H1 (cell line): ENCODE results near the gene STEAP2. TPM values are rescaled to one million over a fixed set of nuclear protein-coding genes. Genes with fewer than 3 reads are reported as not detected.

ENCODE experiments used
- CTCF ChIA-PET: fragments of 300-600 bp; sonication (Branson Sonifier 250); formaldehyde crosslinking; loops from one replicate; lab custom pipeline; 2021; ENCODE audit not compliant: partially characterized antibody; lab: Charles Lee
- POLR2A ChIA-PET: fragments of 300-600 bp; sonication (Branson Sonifier 250); formaldehyde crosslinking; loops from one replicate; lab custom pipeline; 2021; ENCODE audit warnings: inconsistent platforms; ENCODE audit not compliant: partially characterized antibody; lab: Charles Lee
- DNase-seq, 2 experiments: peaks; one replicate each; pipeline versions ENCODE4 v3.0.0 to v3.0.0-alpha.2; 2010 to 2022; ENCODE audit warnings: low spot score in 2 of 2, low read depth in 1 of 2, mixed read lengths in 1 of 2
- FAIRE-seq: peaks from 2 replicates; lab custom pipeline; 2011; peaks lifted over from hg19 to GRCh38; lab: Jason Lieb, UNC
- H2AFZ ChIP-seq: 2 replicates; pipeline ENCODE4 v1.8.1; 2012; ENCODE audit warnings: low read length, inconsistent platforms
- H2AK5ac ChIP-seq: 2 replicates; pipeline ENCODE4 v1.6.1; 2013; ENCODE audit warnings: low read depth, low read length
- H2BK120ac ChIP-seq: replicated peaks from 2 replicates; pipeline ENCODE3; 2013; ENCODE audit warnings: low read depth, low read length, inconsistent platforms
- H2BK12ac ChIP-seq: 2 replicates; pipeline ENCODE4 v1.6.1; 2013; ENCODE audit warnings: low read depth, low read length
- H2BK15ac ChIP-seq: 2 replicates; pipeline ENCODE4 v1.6.1; 2013; ENCODE audit warnings: low read length
- H2BK20ac ChIP-seq: 2 replicates; pipeline ENCODE4 v1.6.1; 2013; ENCODE audit warnings: low read length
- H2BK5ac ChIP-seq: 2 replicates; pipeline ENCODE4 v1.6.1; 2013; ENCODE audit warnings: low read depth, low read length
- H3K14ac ChIP-seq: 2 replicates; pipeline ENCODE4 v1.6.1; 2013; ENCODE audit warnings: inconsistent platforms; ENCODE audit not compliant: insufficient read length
- H3K18ac ChIP-seq: 2 replicates; pipeline ENCODE4 v1.6.1; 2013; ENCODE audit warnings: low read length; ENCODE audit errors: extremely low read depth
- H3K23ac ChIP-seq: 2 replicates; pipeline ENCODE4 v1.6.1; 2013; ENCODE audit warnings: inconsistent platforms; ENCODE audit not compliant: insufficient read length
- H3K23me2 ChIP-seq: 2 replicates; pipeline ENCODE4 v1.6.1; 2013; ENCODE audit warnings: low read depth, low read length
- H3K27ac ChIP-seq: 2 replicates; pipeline ENCODE4 v1.6.1; 2011; ENCODE audit warnings: low read depth, low read length, inconsistent platforms
- H3K27me3 ChIP-seq, 4 experiments: replicated peaks in 1 of 4; 1 replicate in 1 of 4; 2 replicates in 3 of 4; pipeline versions ENCODE4 v1.6.1 to v1.8.1; 2011 to 2013; ENCODE audit warnings: low read length in 3 of 4, mild to moderate bottlenecking in 3 of 4, inconsistent platforms in 2 of 4, mixed read lengths in 2 of 4, moderate library complexity in 1 of 4; ENCODE audit not compliant: control insufficient read depth in 3 of 4, insufficient read depth in 3 of 4; ENCODE audit errors: extremely low read depth in 1 of 4
- H3K36me3 ChIP-seq, 4 experiments: 2 replicates each; pipeline versions ENCODE4 v1.6.1 to v1.8.1; 2011 to 2013; ENCODE audit warnings: mild to moderate bottlenecking in 4 of 4, low read length in 3 of 4, moderate library complexity in 2 of 4, control low read depth in 1 of 4, inconsistent platforms in 1 of 4; ENCODE audit not compliant: insufficient read depth in 4 of 4, control insufficient read depth in 2 of 4
- H3K4ac ChIP-seq: replicated peaks from 2 replicates; pipeline ENCODE3; 2013; ENCODE audit warnings: low read length, low read depth, mixed read lengths, inconsistent platforms; ENCODE audit not compliant: insufficient read length
- H3K4me1 ChIP-seq, 4 experiments: replicated peaks in 1 of 4; 1 replicate in 1 of 4; 2 replicates in 3 of 4; pipeline versions ENCODE4 v1.6.1 to v1.8.1; 2011 to 2013; ENCODE audit warnings: low read length in 3 of 4, inconsistent platforms in 2 of 4, mixed read lengths in 1 of 4; ENCODE audit not compliant: insufficient read depth in 4 of 4, control insufficient read depth in 3 of 4
- H3K4me2 ChIP-seq, 2 experiments: 2 replicates each; pipeline versions ENCODE4 v1.6.1 to v1.8.1; 2011 to 2013; ENCODE audit warnings: low read depth in 2 of 2, low read length in 2 of 2, control low read depth in 1 of 2, inconsistent platforms in 1 of 2, mild to moderate bottlenecking in 1 of 2; ENCODE audit not compliant: insufficient read depth in 1 of 2
- H3K4me3 ChIP-seq, 4 experiments: fragments of 200-600, 300-600 bp in 1 of 4; sonication (generic), shearing (Covaris generic), sonication (Bioruptor Twin) in 1 of 4; 2 replicates each; pipeline versions ENCODE4 v1.5.1 to v1.8.1; 2011 to 2016; ENCODE audit warnings: low read length in 4 of 4, low read depth in 3 of 4, control low read depth in 2 of 4, inconsistent platforms in 2 of 4, mild to moderate bottlenecking in 2 of 4, mixed read lengths in 1 of 4, moderate library complexity in 1 of 4; ENCODE audit not compliant: insufficient read depth in 2 of 4; ENCODE audit errors: extremely low read depth in 1 of 4
- H3K56ac ChIP-seq: replicated peaks from 2 replicates; pipeline ENCODE3; 2013; ENCODE audit warnings: low read depth, mild to moderate bottlenecking, mixed read lengths, low read length, inconsistent platforms; ENCODE audit not compliant: insufficient read length
- H3K79me1 ChIP-seq: 2 replicates; pipeline ENCODE4 v1.6.1; 2013; ENCODE audit warnings: low read depth, low read length, control low read depth
- H3K79me2 ChIP-seq, 2 experiments: 2 replicates each; pipeline versions ENCODE4 v1.6.1 to v1.8.1; 2012 to 2013; ENCODE audit warnings: low read length in 2 of 2, mild to moderate bottlenecking in 2 of 2, inconsistent platforms in 1 of 2; ENCODE audit not compliant: insufficient read depth in 2 of 2, control insufficient read depth in 1 of 2
- H3K9ac ChIP-seq, 4 experiments: replicated peaks in 1 of 4; 1 replicate in 1 of 4; 2 replicates in 3 of 4; pipeline versions ENCODE4 v1.6.1 to v1.8.1; 2011 to 2013; ENCODE audit warnings: low read depth in 3 of 4, low read length in 3 of 4, control low read depth in 2 of 4, mild to moderate bottlenecking in 2 of 4, moderate library complexity in 2 of 4, inconsistent platforms in 1 of 4; ENCODE audit errors: extremely low read depth in 1 of 4
- H3K9me3 ChIP-seq, 2 experiments: 2 replicates each; pipeline versions ENCODE4 v1.6.1 to v1.8.1; 2012 to 2013; ENCODE audit warnings: mild to moderate bottlenecking in 2 of 2, moderate library complexity in 2 of 2, control low read depth in 1 of 2, inconsistent platforms in 1 of 2, low read depth in 1 of 2, low read length in 1 of 2, mixed read lengths in 1 of 2; ENCODE audit not compliant: insufficient read depth in 2 of 2
- H4K20me1 ChIP-seq, 2 experiments: replicated peaks in 1 of 2; 2 replicates each; pipeline versions ENCODE3 to v1.8.1; 2011 to 2013; ENCODE audit warnings: inconsistent platforms in 2 of 2, low read length in 2 of 2, mild to moderate bottlenecking in 1 of 2; ENCODE audit not compliant: insufficient read depth in 2 of 2, control insufficient read depth in 1 of 2
- H4K5ac ChIP-seq: 2 replicates; pipeline ENCODE4 v1.6.1; 2013; ENCODE audit warnings: low read length, low read depth, mixed read lengths, inconsistent platforms; ENCODE audit not compliant: insufficient read length
- H4K8ac ChIP-seq: 2 replicates; pipeline ENCODE4 v1.8.0; 2013; ENCODE audit warnings: mild to moderate bottlenecking, moderate library complexity, low read length, inconsistent platforms; ENCODE audit not compliant: insufficient read depth; ENCODE audit errors: extremely low read depth
- H4K91ac ChIP-seq: replicated peaks from 2 replicates; pipeline ENCODE3; 2013; ENCODE audit warnings: low read length, mixed read lengths, inconsistent platforms; ENCODE audit not compliant: insufficient read length
- CREB1 ChIP-seq: IDR thresholded peaks from 2 replicates; pipeline ENCODE4 v1.6.1; 2012; ENCODE audit warnings: inconsistent platforms
- EP300 ChIP-seq, 2 experiments: IDR thresholded peaks; 1 replicate in 1 of 2; 2 replicates in 1 of 2; pipeline ENCODE4 v1.6.1; 2011 to 2012; ENCODE audit warnings: low read depth in 2 of 2, low read length in 2 of 2, mild to moderate bottlenecking in 2 of 2, borderline replicate concordance in 1 of 2, inconsistent platforms in 1 of 2, moderate library complexity in 1 of 2
- GABPA ChIP-seq: IDR thresholded peaks from 2 replicates; pipeline ENCODE4 v1.6.1; 2011; ENCODE audit warnings: mild to moderate bottlenecking, low read length, moderate library complexity, borderline replicate concordance; ENCODE audit not compliant: insufficient read depth
- JUND ChIP-seq: IDR thresholded peaks from 2 replicates; pipeline ENCODE4 v1.6.1; 2011; ENCODE audit warnings: mild to moderate bottlenecking, improper control_type of control experiment, low read length
- KDM5A ChIP-seq: fragments of 200-600 bp; IDR thresholded peaks from 2 replicates; pipeline ENCODE4 v1.7.1; 2012; ENCODE audit warnings: mild to moderate bottlenecking, low read length, inconsistent platforms, mixed read lengths
- SP1 ChIP-seq: IDR thresholded peaks from 2 replicates; pipeline ENCODE4 v1.6.1; 2011; ENCODE audit warnings: low read depth, low read length
- TAF7 ChIP-seq: optimal IDR thresholded peaks from 2 replicates; pipeline ENCODE3; 2011; ENCODE audit warnings: low read depth, mild to moderate bottlenecking, inconsistent platforms, low read length, moderate library complexity, borderline replicate concordance
- WGBS, 2 experiments: shearing (Covaris generic) in 1 of 2; methylation state at CpG; one replicate each; pipeline versions ENCODE4 v1.1.6 to v1.1.7; 2013 to 2015; ENCODE audit warnings: low lambda C conversion rate in 2 of 2, mixed read lengths in 2 of 2, inconsistent platforms in 1 of 2, low coverage in 1 of 2, missing lambda C conversion rate in 1 of 2; ENCODE audit not compliant: insufficient replicate concordance in 2 of 2, insufficient coverage in 1 of 2, insufficient read length in 1 of 2; ENCODE audit errors: extremely low coverage in 1 of 2, missing lambda C conversion rate in 1 of 2; 5-methylcytosine and 5-hydroxymethylcytosine counted together
- polyA plus RNA-seq, 7 experiments: library from polyadenylated mRNA; depleted of rRNA in 3 of 7; stranded (reverse) in 5 of 7; unstranded in 2 of 7; fragments of >200 nt in 5 of 7; fragments of 200-250 nt in 2 of 7; gene quantifications; 1 replicate in 5 of 7; 2 replicates in 1 of 7; 4 replicates in 1 of 7; pipeline versions ENCODE4 v1.2.1 to v1.2.3, GENCODE V29; 2011 to 2013; ENCODE audit warnings: missing spikeins in 2 of 7, mixed read lengths in 2 of 7
- total RNA-seq: library from RNA; stranded (reverse); fragmentation: NEBNext Ultra II Directional; extraction: Animal tissue kit (Norgen Biotek cat#: 25700); gene quantifications from 2 replicates; pipeline ENCODE4 v1.2.1, GENCODE V29; 2021

STEAP2 gene
- total and polyA plus RNA-seq, 2 of the 8 experiments (the other 6 are each of a cell fraction or from before 2014, with no cell fraction given): 13.4 to 18.4 TPM

- DNase-seq: no peak
- Histone ChIP-seq H3K23me2 (no peaks in the 10 kb centered on the region), H4K91ac (no peak overlapping the region), H3K4me3 (no peak overlapping the region), H3K18ac (no peak overlapping the region), H3K56ac (no peak overlapping the region), H2BK5ac (no peak overlapping the region), H3K9me3 (no peaks in the 10 kb centered on the region), H3K36me3 (peaks cover 0 to 31% (median 3%) of the 10 kb centered on the region in 4 experiments; a peak in 4 of 8 replicates), H2BK15ac (no peak overlapping the region), H3K14ac (no peak overlapping the region), H3K4me2 (no peak overlapping the region), H2AFZ (no peak overlapping the region), H3K9ac (no peak overlapping the region), H2AK5ac (no peak overlapping the region), H3K27me3 (no peaks in the 10 kb centered on the region), H3K79me2 (0 out of 4 replicates have a peak, but pooled peaks cover 0 to 6% of the 10 kb centered on the region in 2 experiments), H3K23ac (no peak overlapping the region), H2BK120ac (no peak overlapping the region), H4K8ac (no peak overlapping the region), H4K20me1 (no peaks in the 10 kb centered on the region), H3K79me1 (no peaks in the 10 kb centered on the region), H2BK12ac (no peak overlapping the region), H3K4ac (no peak overlapping the region), H3K4me1 (peaks cover 0 to 7% (median 0%) of the 10 kb centered on the region in 4 experiments; a peak in 1 of 7 replicates), H4K5ac (no peak overlapping the region), H2BK20ac (no peak overlapping the region), H3K27ac (no peak overlapping the region)
- ChIA-PET POLR2A (interaction anchor here (0.9 to 1.3 kb wide), 3 partner anchors 14 to 18 kb away, joined by 3 to 9 read pairs (median 3); partner anchors contain the start of gene STEAP2), CTCF (interaction anchor here (1.1 to 1.3 kb wide), 2 partner anchors 81 to 225 kb away, joined by 3 read pairs; no protein-coding TSS in a partner anchor)
- WGBS, 2 experiments: 75% methylated on average over 2 of the region's 2 CpGs; no CpG with 5 or more reads in 1 of the 2 experiments
- no peak for FAIRE-seq
- TF ChIP-seq CREB1 (no peak), KDM5A (no peak), JUND (no peak), SP1 (no peak), TAF7 (no peak), EP300 (IDR thresholded peaks at IDR 0.05; ENCODE audit: borderline replicate concordance in 1 of 2, low read depth in 2 of 2, low read length in 2 of 2) (no peak), GABPA (no peak)
Measured at GRCh38 chr7:90229682-90230081, 18.1 kb downstream of the STEAP2 start.
